Measurements from ENCODE around the gene ZNF500.

The ZNF500 gene

GRCh38 chr16:4796982-4797804, 30.2 kb upstream of the ZNF500 start:
- no peak for DNase-seq (ENCODE audit: low spot score)
- no peak for TF ChIP-seq CTCF (IDR thresholded peaks at IDR 0.05; ENCODE audit: extremely low read depth, insufficient read depth, missing control alignments)
- in situ Hi-C loops (cut with MboI; ENCODE audit: low pct_unique_long_range_greater_than_20kb, low sequenced_read_pairs, unreplicated experiment): no loop called here

GRCh38 chr16:4795828-4796572, 29.0 kb upstream of the ZNF500 start:
- DNase-seq (ENCODE audit: low spot score): no peak
- in situ Hi-C loops (cut with MboI; ENCODE audit: low pct_unique_long_range_greater_than_20kb, low sequenced_read_pairs, unreplicated experiment): no loop called here
- TF ChIP-seq CTCF (IDR thresholded peaks at IDR 0.05; ENCODE audit: extremely low read depth, insufficient read depth, missing control alignments): no peak

- in situ Hi-C loops (cut with MboI; ENCODE audit: low pct_unique_long_range_greater_than_20kb, low sequenced_read_pairs, unreplicated experiment): no loop called here
- no peak for DNase-seq (ENCODE audit: low spot score)
- TF ChIP-seq CTCF (IDR thresholded peaks at IDR 0.05; ENCODE audit: extremely low read depth, insufficient read depth, missing control alignments): no peak
Measured at GRCh38 chr16:4795181-4795827, 28.3 kb upstream of the ZNF500 start, which contains the start of gene SMIM22. Gene SMIM22 (plus strand): TSS chr16:4795369. CDS start chr16:4795735, 366 bp downstream.

GRCh38 chr16:4792951-4793513, 26.1 kb upstream of the ZNF500 start:
- no peak for TF ChIP-seq CTCF (IDR thresholded peaks at IDR 0.05; ENCODE audit: extremely low read depth, insufficient read depth, missing control alignments)
- in situ Hi-C loops (cut with MboI; ENCODE audit: low pct_unique_long_range_greater_than_20kb, low sequenced_read_pairs, unreplicated experiment): no loop called here
- no peak for DNase-seq (ENCODE audit: low spot score)

GRCh38 chr16:4790871-4791270, 23.9 kb upstream of the ZNF500 start:
- no peak for DNase-seq (ENCODE audit: low spot score)
- no peak for TF ChIP-seq CTCF (IDR thresholded peaks at IDR 0.05; ENCODE audit: extremely low read depth, insufficient read depth, missing control alignments)
- in situ Hi-C loops (cut with MboI; ENCODE audit: low pct_unique_long_range_greater_than_20kb, low sequenced_read_pairs, unreplicated experiment): no loop called here

GRCh38 chr16:4790261-4790660, 23.3 kb upstream of the ZNF500 start:
- in situ Hi-C loops (cut with MboI; ENCODE audit: low pct_unique_long_range_greater_than_20kb, low sequenced_read_pairs, unreplicated experiment): no loop called here
- TF ChIP-seq CTCF (IDR thresholded peaks at IDR 0.05; ENCODE audit: extremely low read depth, insufficient read depth, missing control alignments): no peak
- no peak for DNase-seq (ENCODE audit: low spot score)

Data from GM13977 (cell line).